Hepatocyte (in vitro differentiated cells): Measurements from ENCODE around the gene STRA6.

Experiments
- EZH2 ChIP-seq: fragments of 200-600 bp; sonication (generic); IDR thresholded peaks from 2 replicates; pipeline ENCODE4 v1.6.1; 2016; ENCODE audit warnings: antibody characterized with exemption, mild to moderate bottlenecking, borderline replicate concordance
- EZH2phosphoT487 ChIP-seq: fragments of 200-600 bp; sonication (generic); IDR thresholded peaks from one replicate; pipeline ENCODE4 v1.6.1; 2018; ENCODE audit warnings: antibody characterized with exemption, mild to moderate bottlenecking, low read depth, moderate library complexity; ENCODE audit not compliant: unreplicated experiment, severe bottlenecking
- TF ChIP-seq, protein P1 (sequence below): fragments of 200-600 bp; sonication (generic); IDR thresholded peaks from 2 replicates; pipeline ENCODE4 v1.5.1; 2016; ENCODE audit warnings: antibody characterized with exemption, mild to moderate bottlenecking; ENCODE audit not compliant: poor library complexity

DNA sequence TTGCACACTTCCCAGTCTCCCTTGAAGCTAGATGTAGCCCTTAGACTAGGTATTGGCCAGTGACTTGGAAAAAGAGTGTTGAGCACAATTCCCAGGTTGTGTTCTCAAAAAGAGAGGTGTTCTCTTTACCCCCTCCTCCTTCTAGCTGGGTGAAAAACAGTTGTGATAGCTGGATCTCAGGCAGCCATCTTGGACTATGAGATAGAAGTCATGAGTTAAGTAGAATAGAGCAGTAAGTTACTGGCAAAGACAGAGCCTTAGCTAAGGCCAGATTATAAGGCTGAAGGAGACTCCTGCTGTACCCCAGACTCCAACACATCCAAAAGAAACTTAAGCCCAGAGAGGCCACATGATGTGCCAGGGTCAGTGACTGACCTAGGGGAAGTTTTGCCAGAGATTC, 8.1 kb upstream of the STRA6 start:
- TF ChIP-seq, protein P1, sequence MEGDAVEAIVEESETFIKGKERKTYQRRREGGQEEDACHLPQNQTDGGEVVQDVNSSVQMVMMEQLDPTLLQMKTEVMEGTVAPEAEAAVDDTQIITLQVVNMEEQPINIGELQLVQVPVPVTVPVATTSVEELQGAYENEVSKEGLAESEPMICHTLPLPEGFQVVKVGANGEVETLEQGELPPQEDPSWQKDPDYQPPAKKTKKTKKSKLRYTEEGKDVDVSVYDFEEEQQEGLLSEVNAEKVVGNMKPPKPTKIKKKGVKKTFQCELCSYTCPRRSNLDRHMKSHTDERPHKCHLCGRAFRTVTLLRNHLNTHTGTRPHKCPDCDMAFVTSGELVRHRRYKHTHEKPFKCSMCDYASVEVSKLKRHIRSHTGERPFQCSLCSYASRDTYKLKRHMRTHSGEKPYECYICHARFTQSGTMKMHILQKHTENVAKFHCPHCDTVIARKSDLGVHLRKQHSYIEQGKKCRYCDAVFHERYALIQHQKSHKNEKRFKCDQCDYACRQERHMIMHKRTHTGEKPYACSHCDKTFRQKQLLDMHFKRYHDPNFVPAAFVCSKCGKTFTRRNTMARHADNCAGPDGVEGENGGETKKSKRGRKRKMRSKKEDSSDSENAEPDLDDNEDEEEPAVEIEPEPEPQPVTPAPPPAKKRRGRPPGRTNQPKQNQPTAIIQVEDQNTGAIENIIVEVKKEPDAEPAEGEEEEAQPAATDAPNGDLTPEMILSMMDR = no peak
- TF ChIP-seq EZH2 (no peak), EZH2phosphoT487 (no peak)
